ENCODE measurements around the gene NEK10.

The NEK10 gene

DNA sequence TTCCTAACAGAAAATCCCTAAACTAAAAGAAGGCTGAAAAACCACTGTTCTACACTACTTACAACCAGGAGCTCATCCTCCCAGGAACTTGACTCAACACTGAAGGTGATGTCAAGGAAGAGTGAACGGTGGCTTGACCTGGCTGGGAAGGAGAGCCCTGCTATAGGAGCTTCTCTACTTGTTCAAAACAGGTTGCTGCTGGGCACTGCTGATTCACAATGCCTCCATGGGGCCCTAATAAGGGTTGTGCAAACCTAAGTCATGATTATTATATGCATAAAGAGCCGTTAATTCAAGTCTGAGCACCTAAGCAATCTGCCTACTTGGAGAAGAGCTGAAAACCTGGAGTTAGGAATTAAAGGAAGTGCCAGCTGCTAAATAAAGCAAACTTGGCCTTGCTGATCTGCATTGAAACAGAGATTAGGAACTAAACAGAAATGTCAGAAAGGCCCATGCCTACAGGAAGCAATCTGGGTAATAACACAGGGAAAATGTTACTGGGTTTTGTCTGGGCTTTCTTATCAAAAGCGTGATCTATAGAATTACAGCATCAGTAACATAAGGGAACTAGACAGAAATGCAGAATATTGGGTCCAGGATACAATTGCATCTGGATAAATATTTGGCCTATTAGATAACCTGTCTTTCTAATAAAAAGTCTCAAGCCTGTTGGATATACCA, 243.2 kb downstream of the NEK10 start:
- TF ChIP-seq, protein P1, sequence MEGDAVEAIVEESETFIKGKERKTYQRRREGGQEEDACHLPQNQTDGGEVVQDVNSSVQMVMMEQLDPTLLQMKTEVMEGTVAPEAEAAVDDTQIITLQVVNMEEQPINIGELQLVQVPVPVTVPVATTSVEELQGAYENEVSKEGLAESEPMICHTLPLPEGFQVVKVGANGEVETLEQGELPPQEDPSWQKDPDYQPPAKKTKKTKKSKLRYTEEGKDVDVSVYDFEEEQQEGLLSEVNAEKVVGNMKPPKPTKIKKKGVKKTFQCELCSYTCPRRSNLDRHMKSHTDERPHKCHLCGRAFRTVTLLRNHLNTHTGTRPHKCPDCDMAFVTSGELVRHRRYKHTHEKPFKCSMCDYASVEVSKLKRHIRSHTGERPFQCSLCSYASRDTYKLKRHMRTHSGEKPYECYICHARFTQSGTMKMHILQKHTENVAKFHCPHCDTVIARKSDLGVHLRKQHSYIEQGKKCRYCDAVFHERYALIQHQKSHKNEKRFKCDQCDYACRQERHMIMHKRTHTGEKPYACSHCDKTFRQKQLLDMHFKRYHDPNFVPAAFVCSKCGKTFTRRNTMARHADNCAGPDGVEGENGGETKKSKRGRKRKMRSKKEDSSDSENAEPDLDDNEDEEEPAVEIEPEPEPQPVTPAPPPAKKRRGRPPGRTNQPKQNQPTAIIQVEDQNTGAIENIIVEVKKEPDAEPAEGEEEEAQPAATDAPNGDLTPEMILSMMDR (IDR thresholded peaks at IDR 0.05; ENCODE audit: low read depth, low read length, missing control alignments) = no peak
- no peak for DNase-seq (ENCODE audit: low read depth)
- H3K4me3 ChIP-seq (ENCODE audit: low read depth, low read length) = no peak overlapping the region

GRCh38 chr3:27119639-27120038, 249.5 kb downstream of the NEK10 start:
- no peak overlapping the region for H3K4me3 ChIP-seq (ENCODE audit: low read depth, low read length)
- DNase-seq (ENCODE audit: low read depth) = no peak
- TF ChIP-seq, protein P1 (IDR thresholded peaks at IDR 0.05; ENCODE audit: low read depth, low read length, missing control alignments) = no peak

DNA sequence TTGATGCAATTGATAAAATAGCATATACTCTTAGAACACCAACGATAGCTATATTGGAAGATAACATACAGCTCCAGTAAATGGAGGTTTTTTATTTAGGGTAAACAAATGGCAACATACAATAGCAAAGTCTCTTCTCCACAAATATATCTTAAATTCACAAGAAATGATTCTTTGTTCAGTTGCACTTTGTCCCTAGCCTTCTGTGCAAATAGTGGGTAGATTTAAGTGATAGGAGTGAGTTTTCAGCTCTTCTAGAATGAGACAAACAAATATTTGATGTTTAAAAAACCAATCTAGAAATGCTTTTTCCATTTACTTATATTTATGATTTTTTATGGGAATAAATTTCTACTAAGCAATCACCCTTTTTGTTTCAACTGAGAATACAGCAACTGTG, 253.8 kb downstream of the NEK10 start:
- no peak for DNase-seq (ENCODE audit: low read depth)
- H3K4me3 ChIP-seq (ENCODE audit: low read depth, low read length) = no peak overlapping the region
- TF ChIP-seq, protein P1 (IDR thresholded peaks at IDR 0.05; ENCODE audit: low read depth, low read length, missing control alignments) = no peak

DNA sequence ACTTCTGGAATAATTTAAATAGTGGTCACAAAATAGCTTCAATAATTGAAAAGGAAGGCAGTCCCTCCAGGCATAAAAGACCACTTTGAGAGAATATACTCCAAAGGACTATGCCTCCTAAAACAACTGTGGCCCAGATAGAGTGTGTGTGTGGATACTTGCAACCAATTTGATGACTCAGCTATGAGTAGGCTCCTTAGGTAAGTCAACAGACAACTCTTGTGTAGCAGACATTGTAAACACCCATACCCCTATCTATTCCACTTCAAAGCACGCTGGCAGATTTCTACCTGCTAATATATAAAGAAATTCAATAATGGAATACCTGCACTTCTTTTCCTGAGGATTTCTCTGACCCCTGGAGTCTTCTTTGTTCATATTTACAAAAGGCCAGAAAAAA, 254.5 kb downstream of the NEK10 start:
- no peak overlapping the region for H3K4me3 ChIP-seq (ENCODE audit: low read depth, low read length)
- TF ChIP-seq, protein P1 (IDR thresholded peaks at IDR 0.05; ENCODE audit: low read depth, low read length, missing control alignments) = no peak
- no peak for DNase-seq (ENCODE audit: low read depth)

DNA sequence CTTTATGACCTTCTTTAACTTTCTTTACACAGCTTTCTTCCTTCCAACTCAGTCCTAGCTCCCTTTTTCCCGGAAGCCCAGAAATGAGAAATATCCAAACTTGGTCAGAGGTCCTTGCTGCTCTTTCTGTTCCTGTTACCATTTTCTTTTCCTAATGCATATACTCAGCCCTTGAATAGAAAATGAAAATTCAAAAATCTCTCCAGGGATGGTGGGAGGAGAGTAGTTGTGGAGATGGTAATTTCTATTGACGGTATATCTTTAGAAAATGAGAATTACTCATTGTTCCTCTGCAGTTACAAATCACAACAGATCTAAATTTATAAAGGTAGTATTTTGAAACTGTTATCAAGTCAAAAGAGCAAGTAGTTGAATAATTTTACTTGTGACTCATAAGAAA, 255.1 kb downstream of the NEK10 start:
- TF ChIP-seq, protein P1 (IDR thresholded peaks at IDR 0.05; ENCODE audit: low read depth, low read length, missing control alignments) = no peak
- H3K4me3 ChIP-seq (ENCODE audit: low read depth, low read length) = no peak overlapping the region
- DNase-seq (ENCODE audit: low read depth) = no peak

GRCh38 chr3:27110020-27110419, 259.2 kb downstream of the NEK10 start:
- TF ChIP-seq, protein P1 (IDR thresholded peaks at IDR 0.05; ENCODE audit: low read depth, low read length, missing control alignments) = no peak
- no peak overlapping the region for H3K4me3 ChIP-seq (ENCODE audit: low read depth, low read length)
- DNase-seq (ENCODE audit: low read depth) = no peak

DNA sequence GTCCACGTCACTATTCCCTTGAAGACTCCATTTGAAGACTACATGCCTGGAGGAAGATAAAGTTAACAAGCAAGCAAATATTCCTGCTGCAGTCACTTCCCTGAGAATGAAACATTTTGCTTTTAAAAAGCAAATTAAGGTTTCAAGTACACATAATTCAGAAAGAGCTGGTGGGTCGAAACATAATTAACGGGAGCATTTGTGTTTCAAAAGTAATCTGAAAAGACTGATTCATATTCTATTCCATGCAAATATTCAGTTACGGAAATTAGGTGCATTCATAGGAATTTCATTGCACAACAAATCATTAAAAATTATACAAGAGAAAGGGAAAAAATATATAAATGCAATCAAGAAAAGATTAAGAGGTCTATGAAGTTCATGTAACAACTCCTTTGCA, 260.9 kb downstream of the NEK10 start:
- H3K4me3 ChIP-seq (ENCODE audit: low read depth, low read length) = no peak overlapping the region
- TF ChIP-seq, protein P1 (IDR thresholded peaks at IDR 0.05; ENCODE audit: low read depth, low read length, missing control alignments) = no peak
- no peak for DNase-seq (ENCODE audit: low read depth)

All from GM12864 (cell line).